Naive thymus-derived CD4-positive, alpha-beta T cell (primary cell): ENCODE results near the gene P3H3. TPM values are rescaled to one million over a fixed set of nuclear protein-coding genes. Genes with fewer than 3 reads are reported as not detected.
A peak's percentile ranks its signal among the peaks of the same experiment; 100 is the strongest.

Experiments used
- ATAC-seq: fragments of 150-1000 bp; cut with Tn5 transposase; 2 replicates; pipeline ENCODE4 v1.10.0; 2021; ENCODE audit warnings: mild to moderate bottlenecking, moderate library complexity
- CTCF ChIA-PET: fragments of 350-600 bp; sonication (Branson Sonifier 250); formaldehyde crosslinking; loops from one replicate; lab custom pipeline; 2021; ENCODE audit warnings: antibody characterized with exemption; lab: Charles Lee
- POLR2A ChIA-PET: fragments of 350-600 bp; sonication (Branson Sonifier 250); formaldehyde crosslinking; loops from one replicate; lab custom pipeline; 2021; ENCODE audit warnings: antibody characterized with exemption, inconsistent platforms; lab: Charles Lee
- DNase-seq, 9 donors: peaks; one replicate each; pipeline versions ENCODE4 v3.0.0 to v3.0.0-alpha.2; 2020 to 2022; ENCODE audit warnings: mixed read lengths in 1 of 9
- H3K27ac ChIP-seq: one replicate; pipeline ENCODE4 v1.7.0; 2013; ENCODE audit warnings: mild to moderate bottlenecking, low read depth, low read length, moderate library complexity
- H3K27me3 ChIP-seq, 2 donors: one replicate each; pipeline ENCODE4 v1.7.0; 2013; ENCODE audit warnings: low read length in 2 of 2, mild to moderate bottlenecking in 2 of 2, moderate library complexity in 2 of 2; ENCODE audit not compliant: control insufficient read depth in 2 of 2, insufficient read depth in 2 of 2
- H3K36me3 ChIP-seq, 3 experiments: 1 replicate in 2 of 3; 2 replicates in 1 of 3; pipeline ENCODE4 v1.7.0; 2013; ENCODE audit warnings: low read length in 3 of 3, mild to moderate bottlenecking in 3 of 3, moderate library complexity in 1 of 3; ENCODE audit not compliant: insufficient read depth in 3 of 3, control insufficient read depth in 2 of 3
- H3K4me1 ChIP-seq, 2 donors: one replicate each; pipeline ENCODE4 v1.7.0; 2013; ENCODE audit warnings: low read length in 2 of 2, mild to moderate bottlenecking in 2 of 2, moderate library complexity in 1 of 2; ENCODE audit not compliant: control insufficient read depth in 2 of 2, insufficient read depth in 2 of 2
- H3K4me3 ChIP-seq: 2 replicates; pipeline ENCODE4 v1.7.0; 2013; ENCODE audit warnings: mild to moderate bottlenecking, low read length
- H3K9me3 ChIP-seq, 3 experiments: 1 replicate in 2 of 3; 2 replicates in 1 of 3; pipeline ENCODE4 v1.7.0; 2013; ENCODE audit warnings: low read length in 3 of 3; ENCODE audit not compliant: control insufficient read depth in 2 of 3
- H3K27ac Mint-ChIP-seq, 9 donors: one replicate each; pipeline ENCODE4 v1.8.0; 2020 to 2022; ENCODE audit warnings: mixed read lengths in 9 of 9, mild to moderate bottlenecking in 8 of 9, moderate library complexity in 5 of 9, inconsistent platforms in 2 of 9
- H3K27me3 Mint-ChIP-seq, 5 donors: one replicate each; pipeline ENCODE4 v1.8.0; 2021 to 2022; ENCODE audit warnings: mixed read lengths in 5 of 5, mild to moderate bottlenecking in 1 of 5
- H3K36me3 Mint-ChIP-seq, 5 donors: one replicate each; pipeline ENCODE4 v1.8.0; 2020 to 2022; ENCODE audit warnings: mixed read lengths in 5 of 5, mild to moderate bottlenecking in 3 of 5, inconsistent platforms in 1 of 5
- H3K4me1 Mint-ChIP-seq, 7 donors: one replicate each; pipeline ENCODE4 v1.8.0; 2020 to 2022; ENCODE audit warnings: mixed read lengths in 7 of 7, mild to moderate bottlenecking in 3 of 7, inconsistent platforms in 1 of 7
- H3K4me3 Mint-ChIP-seq, 10 donors: one replicate each; pipeline ENCODE4 v1.8.0; 2020 to 2022; ENCODE audit warnings: mild to moderate bottlenecking in 10 of 10, mixed read lengths in 10 of 10, moderate library complexity in 6 of 10, inconsistent platforms in 2 of 10
- H3K9me3 Mint-ChIP-seq, 11 donors: one replicate each; pipeline ENCODE4 v1.8.0; 2020 to 2022; ENCODE audit warnings: mixed read lengths in 11 of 11, mild to moderate bottlenecking in 4 of 11, inconsistent platforms in 1 of 11, moderate library complexity in 1 of 11
- intact Hi-C, 2 donors: fragments of 100-400 bp; cut with micrococcal nuclease; formaldehyde crosslinking; loops; one replicate each; pipeline ENCODE4 v1.15.1; 2023
- polyA plus RNA-seq, 2 donors: library from polyadenylated mRNA; unstranded; fragments of 300-500 nt; fragmentation: Illumina TruSeq; gene quantifications; one replicate each; pipeline ENCODE4 v1.2.3, GENCODE V29; 2021
- total RNA-seq, 6 experiments: library from RNA in 5 of 6; stranded (reverse) in 5 of 6; gene quantifications; 1 replicate in 5 of 6; 2 replicates in 1 of 6; pipeline ENCODE4 v1.2.3 and lab custom pipeline; 2021 to 2026

Gene P3H3
- total and polyA plus RNA-seq, 7 experiments from 2014 or later, result 1.5 to 18.2 (median 4.1) TPM

DNA sequence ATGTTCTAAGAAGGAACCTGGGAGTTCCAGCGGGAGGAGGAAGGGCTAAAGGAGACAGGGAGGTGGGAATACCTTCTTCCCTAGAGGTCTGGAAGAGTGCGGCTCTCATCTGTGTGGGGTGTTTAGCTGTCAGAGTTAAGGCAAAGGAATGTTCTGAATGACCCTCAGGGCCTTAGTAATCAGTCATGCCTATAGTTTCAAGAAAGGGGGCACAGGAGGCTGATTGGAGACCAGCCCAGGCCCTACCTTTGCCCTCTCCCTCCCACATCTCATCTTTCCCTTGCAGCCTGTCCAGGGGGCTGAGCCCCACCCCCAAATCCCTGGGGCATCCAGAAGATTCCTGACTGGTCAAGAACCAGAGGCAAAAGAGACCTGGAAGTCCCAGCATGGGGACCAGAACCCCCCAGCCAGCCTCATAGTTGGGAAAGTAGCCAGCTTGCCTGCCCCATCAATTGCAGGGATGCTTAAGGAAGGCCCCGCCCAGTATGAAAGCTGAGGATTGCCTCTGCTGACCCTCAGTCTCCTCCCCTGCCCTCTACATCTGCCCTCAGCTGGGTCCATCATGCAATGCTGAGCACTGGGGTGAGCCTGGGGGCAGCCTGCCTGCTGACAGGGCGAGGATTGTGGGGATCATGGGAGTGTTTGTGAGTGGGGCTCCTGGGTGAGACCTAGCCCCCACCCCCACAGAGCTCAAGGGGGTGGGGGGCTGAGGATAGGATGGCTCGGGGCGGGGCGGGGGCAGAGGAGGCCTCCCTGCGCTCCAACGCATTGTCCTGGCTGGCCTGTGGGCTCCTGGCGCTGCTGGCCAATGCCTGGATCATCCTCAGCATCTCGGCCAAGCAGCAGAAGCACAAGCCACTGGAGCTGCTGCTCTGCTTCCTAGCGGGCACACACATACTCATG is 4.8 kb upstream of the P3H3 start:
- ChIA-PET POLR2A (interaction anchor here (0.9 to 13.2 kb wide), 2 partner anchors 40 to 70 kb away, joined by 3 to 91 read pairs; partner anchors contain the start of gene MLF2), CTCF (interaction anchor here (0.7 to 6.6 kb wide), 7 partner anchors 12 to 211 kb away, joined by 3 to 94 read pairs (median 13); partner anchors contain the start of genes CD4 and MLF2)
- Histone ChIP-seq H3K27me3 (peaks cover 0 to 8% of the 10 kb centered on the region in 2 donors), H3K36me3 (peaks cover 0 to 20% (median 3%) of the 10 kb centered on the region in 3 experiments), H3K27ac (no peak overlapping the region), H3K4me1 (peaks cover 4 to 15% of the 10 kb centered on the region in 2 donors), H3K4me3 (no peak overlapping the region), H3K9me3 (no peaks in the 10 kb centered on the region)
- H3K27ac Mint-ChIP-seq, result peak overlapping the region in 2 of 9 donors; percentile 18 to 26
- peaks cover 29 to 38% (median 32%) of the 10 kb centered on the region in 7 donors for H3K4me1 Mint-ChIP-seq
- peak overlapping the region in 2 of 10 donors; percentile 13 to 82 for H3K4me3 Mint-ChIP-seq
- ATAC-seq (no peak), DNase-seq (no peak)
- peaks cover 0 to 2% (median 0%) of the 10 kb centered on the region in 11 donors for H3K9me3 Mint-ChIP-seq
- intact Hi-C loops, result loop anchor here in 1 of 2 donors (2.0 kb wide), 1 partner anchor 33 kb away; no protein-coding TSS in a partner anchor
- peaks cover 9 to 46% (median 26%) of the 10 kb centered on the region in 5 donors for H3K27me3 Mint-ChIP-seq
- peaks cover 0 to 10% (median 4%) of the 10 kb centered on the region in 5 donors for H3K36me3 Mint-ChIP-seq

DNA sequence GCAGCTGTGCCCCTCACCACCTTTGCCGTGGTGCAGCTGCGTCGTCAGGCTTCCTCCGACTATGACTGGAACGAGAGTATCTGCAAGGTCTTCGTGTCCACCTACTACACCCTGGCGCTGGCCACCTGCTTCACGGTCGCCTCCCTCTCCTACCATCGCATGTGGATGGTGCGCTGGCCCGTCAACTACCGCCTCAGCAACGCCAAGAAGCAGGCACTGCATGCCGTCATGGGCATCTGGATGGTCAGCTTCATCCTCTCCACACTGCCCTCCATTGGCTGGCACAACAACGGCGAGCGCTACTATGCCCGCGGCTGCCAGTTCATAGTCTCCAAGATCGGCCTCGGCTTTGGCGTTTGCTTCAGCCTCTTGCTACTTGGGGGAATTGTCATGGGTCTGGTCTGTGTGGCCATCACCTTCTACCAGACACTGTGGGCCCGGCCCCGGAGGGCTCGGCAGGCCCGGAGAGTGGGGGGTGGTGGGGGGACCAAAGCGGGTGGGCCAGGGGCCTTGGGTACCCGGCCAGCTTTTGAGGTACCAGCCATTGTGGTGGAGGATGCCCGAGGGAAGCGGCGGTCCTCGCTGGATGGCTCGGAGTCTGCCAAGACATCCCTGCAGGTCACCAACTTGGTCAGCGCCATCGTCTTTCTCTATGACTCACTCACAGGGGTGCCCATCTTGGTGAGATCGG is 4.0 kb upstream of the P3H3 start:
- CTCF ChIA-PET, result interaction anchor here (1.0 to 6.6 kb wide), 13 partner anchors 11 to 354 kb away, joined by 3 to 94 read pairs (median 6); partner anchors contain the start of genes CD4 and MLF2
- peaks cover 29 to 41% (median 37%) of the 10 kb centered on the region in 7 donors for H3K4me1 Mint-ChIP-seq
- peaks cover 0 to 2% (median 0%) of the 10 kb centered on the region in 11 donors for H3K9me3 Mint-ChIP-seq
- H3K4me3 Mint-ChIP-seq, result peak overlapping the region in 1 of 10 donors; percentile 12
- POLR2A ChIA-PET, result interaction anchor here (0.6 to 13.2 kb wide), 7 partner anchors 10 to 324 kb away, joined by 3 to 91 read pairs (median 3); partner anchors contain the start of genes CD4, MLF2 and ZNF384
- ATAC-seq (no peak), DNase-seq (no peak)
- intact Hi-C loops, result loop anchor here in 1 of 2 donors (2.0 kb wide), 1 partner anchor 33 kb away; no protein-coding TSS in a partner anchor
- H3K27me3 Mint-ChIP-seq, result peaks cover 9 to 51% (median 26%) of the 10 kb centered on the region in 5 donors
- Histone ChIP-seq H3K9me3 (no peaks in the 10 kb centered on the region), H3K4me1 (peaks cover 4 to 15% of the 10 kb centered on the region in 2 donors), H3K4me3 (no peak overlapping the region), H3K27me3 (peaks cover 0 to 8% of the 10 kb centered on the region in 2 donors), H3K36me3 (peaks cover 0 to 12% (median 0%) of the 10 kb centered on the region in 3 experiments), H3K27ac (no peak overlapping the region)
- peaks cover 0 to 9% (median 4%) of the 10 kb centered on the region in 5 donors for H3K36me3 Mint-ChIP-seq
- peak overlapping the region in 2 of 9 donors; percentile 28 to 31 for H3K27ac Mint-ChIP-seq

GRCh38 chr12:6824901-6825381 is 3.3 kb upstream of the P3H3 start:
- peak overlapping the region in 3 of 9 donors; percentile 31 to 57 (median 39) for H3K27ac Mint-ChIP-seq
- H3K4me3 Mint-ChIP-seq, result no peak overlapping the region
- DNase-seq, result no peak
- peaks cover 0 to 5% (median 0%) of the 10 kb centered on the region in 3 experiments for H3K36me3 ChIP-seq
- H3K27me3 ChIP-seq, result peaks cover 0 to 12% of the 10 kb centered on the region in 2 donors
- ATAC-seq, result no peak
- ChIA-PET POLR2A (interaction anchor here (0.6 to 13.2 kb wide), 8 partner anchors 10 to 324 kb away, joined by 3 to 91 read pairs (median 3); partner anchors contain the start of genes CD4, COPS7A and MLF2), CTCF (interaction anchor here (1.0 to 6.6 kb wide), 17 partner anchors 8 to 355 kb away, joined by 3 to 94 read pairs (median 5); partner anchors contain the start of genes CD4, MLF2 and USP5)
- peaks cover 29 to 41% (median 41%) of the 10 kb centered on the region in 7 donors for H3K4me1 Mint-ChIP-seq
- no peak overlapping the region for H3K4me3 ChIP-seq
- H3K4me1 ChIP-seq, result peaks cover 4 to 15% of the 10 kb centered on the region in 2 donors
- peaks cover 0 to 2% (median 0%) of the 10 kb centered on the region in 5 donors for H3K36me3 Mint-ChIP-seq
- no peak overlapping the region for H3K27ac ChIP-seq
- H3K27me3 Mint-ChIP-seq, result peaks cover 9 to 58% (median 26%) of the 10 kb centered on the region in 5 donors
- intact Hi-C loops, result loop anchor here (1.0 to 5.0 kb wide), 9 partner anchors 33 to 258 kb away; partner anchors contain the start of genes MLF2 (in 2 of the 2), NOP2 (in 1 of the 2) and ZNF384 (in 1 of the 2)
- peaks cover 0 to 2% (median 0%) of the 10 kb centered on the region in 11 donors for H3K9me3 Mint-ChIP-seq
- H3K9me3 ChIP-seq, result no peaks in the 10 kb centered on the region

DNA sequence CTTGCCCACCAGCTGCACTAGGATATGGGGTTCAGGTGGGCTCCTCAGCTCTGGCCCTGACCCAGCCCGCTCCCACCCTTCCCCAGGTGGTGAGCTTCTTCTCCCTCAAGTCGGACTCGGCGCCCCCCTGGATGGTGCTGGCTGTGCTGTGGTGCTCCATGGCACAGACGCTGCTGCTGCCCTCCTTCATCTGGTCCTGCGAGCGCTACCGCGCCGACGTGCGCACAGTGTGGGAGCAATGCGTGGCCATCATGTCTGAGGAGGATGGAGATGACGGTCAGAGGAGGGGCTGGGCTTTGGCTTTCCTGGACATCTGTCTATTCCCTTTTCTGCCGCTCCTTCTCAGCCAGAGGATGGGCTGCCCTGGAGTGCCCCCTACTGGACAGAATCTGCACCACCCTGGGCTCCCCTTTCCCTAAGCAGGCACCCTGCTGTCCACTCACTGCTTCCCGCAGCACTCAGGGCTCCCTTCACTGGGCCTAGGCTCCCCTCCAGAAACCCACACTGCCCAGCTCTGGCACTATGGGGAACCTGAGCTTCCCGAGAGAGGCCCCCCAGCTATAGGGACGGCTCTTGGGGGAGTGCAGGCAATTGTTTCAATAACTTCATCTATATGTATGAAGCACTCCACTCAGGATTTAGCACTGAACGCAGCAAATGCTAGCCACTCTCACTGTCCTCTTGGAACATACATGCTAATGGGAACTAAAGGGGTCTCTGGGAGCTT is 2.6 kb upstream of the P3H3 start:
- Mint-ChIP-seq H3K27ac (peak overlapping the region in 4 of 9 donors; percentile 22 to 84 (median 53)), H3K36me3 (peaks cover 0 to 1% (median 0%) of the 10 kb centered on the region in 5 donors), H3K9me3 (peaks cover 0 to 2% (median 0%) of the 10 kb centered on the region in 11 donors), H3K4me1 (peaks cover 27 to 42% (median 39%) of the 10 kb centered on the region in 7 donors), H3K27me3 (peaks cover 9 to 63% (median 26%) of the 10 kb centered on the region in 5 donors), H3K4me3 (peak overlapping the region in 7 of 10 donors; percentile 5 to 65 (median 35))
- Histone ChIP-seq H3K27ac (no peak overlapping the region), H3K4me1 (peaks cover 4 to 13% of the 10 kb centered on the region in 2 donors), H3K4me3 (no peak overlapping the region), H3K27me3 (peaks cover 0 to 12% of the 10 kb centered on the region in 2 donors), H3K9me3 (no peaks in the 10 kb centered on the region), H3K36me3 (no peaks in the 10 kb centered on the region)
- ChIA-PET POLR2A (interaction anchor here (0.6 to 13.2 kb wide), 9 partner anchors 9 to 102 kb away, joined by 3 to 91 read pairs (median 4); partner anchors contain the start of genes CD4, CDCA3, COPS7A and MLF2), CTCF (interaction anchor here (0.7 to 6.6 kb wide), 18 partner anchors 9 to 356 kb away, joined by 3 to 94 read pairs (median 4); partner anchors contain the start of genes CD4, MLF2 and USP5)
- ATAC-seq (peak; percentile 79), DNase-seq (peak; percentile 69 to 89 (median 78))
- intact Hi-C loops, result loop anchor here (1.0 to 5.0 kb wide), 9 partner anchors 33 to 258 kb away; partner anchors contain the start of genes MLF2 (in 2 of the 2), NOP2 (in 1 of the 2) and ZNF384 (in 1 of the 2)

DNA sequence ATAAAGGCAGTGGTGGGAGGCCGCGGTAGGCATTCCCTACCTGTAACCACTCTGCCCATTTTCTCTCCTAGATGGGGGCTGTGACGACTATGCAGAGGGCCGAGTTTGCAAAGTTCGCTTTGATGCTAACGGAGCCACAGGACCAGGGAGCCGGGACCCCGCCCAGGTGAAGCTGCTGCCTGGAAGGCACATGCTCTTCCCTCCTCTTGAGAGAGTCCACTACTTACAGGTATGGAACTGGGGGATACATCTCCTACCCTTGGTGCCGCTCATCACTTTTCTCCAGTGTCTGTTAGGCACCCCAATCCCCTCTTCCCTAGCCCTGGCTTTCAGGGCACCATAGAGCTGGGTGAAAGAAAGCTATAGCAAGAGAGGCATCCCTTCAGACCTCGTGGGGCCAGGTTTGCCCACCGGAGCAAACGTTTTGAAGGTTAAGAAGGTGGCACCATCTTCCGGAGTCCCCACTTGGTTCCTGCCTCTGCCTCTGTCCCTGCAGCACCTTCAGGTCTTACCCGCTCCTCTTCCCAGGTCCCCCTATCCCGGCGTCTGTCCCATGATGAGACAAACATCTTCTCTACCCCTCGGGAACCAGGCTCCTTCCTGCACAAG is 2.0 kb upstream of the P3H3 start:
- Mint-ChIP-seq H3K27ac (no peak overlapping the region), H3K4me3 (peak overlapping the region in 2 of 10 donors; percentile 32 to 45), H3K9me3 (peaks cover 0 to 2% (median 0%) of the 10 kb centered on the region in 11 donors), H3K4me1 (peaks cover 21 to 38% (median 32%) of the 10 kb centered on the region in 7 donors), H3K27me3 (peaks cover 9 to 68% (median 21%) of the 10 kb centered on the region in 5 donors), H3K36me3 (no peaks in the 10 kb centered on the region)
- H3K27ac ChIP-seq, result no peak overlapping the region
- DNase-seq (no peak), ATAC-seq (no peak)
- H3K27me3 ChIP-seq, result peaks cover 0 to 12% of the 10 kb centered on the region in 2 donors
- no peaks in the 10 kb centered on the region for H3K9me3 ChIP-seq
- ChIA-PET POLR2A (interaction anchor here (1.1 to 13.2 kb wide), 6 partner anchors 10 to 73 kb away, joined by 3 to 91 read pairs (median 10); partner anchors contain the start of genes CD4, CDCA3, MLF2 and USP5), CTCF (interaction anchor here (0.7 to 6.6 kb wide), 9 partner anchors 9 to 266 kb away, joined by 3 to 94 read pairs (median 7); partner anchors contain the start of genes MLF2 and USP5)
- no peaks in the 10 kb centered on the region for H3K36me3 ChIP-seq
- H3K4me1 ChIP-seq, result peaks cover 4 to 6% of the 10 kb centered on the region in 2 donors
- no peak overlapping the region for H3K4me3 ChIP-seq
- intact Hi-C loops, result loop anchor here (5.0 kb wide), 2 partner anchors 139 to 259 kb away; partner anchors contain the start of genes NOP2 (in 1 of the 2) and ZNF384 (in 1 of the 2)
